HepG2 (cell line): Measurements from ENCODE around the gene JPH4. TPM values are rescaled to one million over a fixed set of nuclear protein-coding genes. Genes with fewer than 3 reads are reported as not detected.

Source experiments
- CREB3 ChIP-seq: sonication (generic); formaldehyde crosslinking; IDR thresholded peaks from 2 replicates; pipeline ENCODE4 v1.5.0; 2020; ENCODE audit warnings: missing genetic modification reagents
- DRAP1 ChIP-seq: IDR thresholded peaks from 2 replicates; pipeline ENCODE4 v1.6.1; 2016; ENCODE audit warnings: missing genetic modification reagents, missing compliant biosample characterization
- ELF4 ChIP-seq: sonication (generic); formaldehyde crosslinking; IDR thresholded peaks from 2 replicates; pipeline ENCODE4 v1.5.0; 2020; ENCODE audit warnings: missing genetic modification reagents, mild to moderate bottlenecking, moderate library complexity, borderline replicate concordance
- EP300 ChIP-seq, 3 experiments: sonication (generic) in 1 of 3; formaldehyde crosslinking in 1 of 3; IDR thresholded peaks; 2 replicates each; pipeline versions ENCODE4 v1.5.1 to v1.6.1; 2011 to 2020; ENCODE audit warnings: low read depth in 2 of 3, low read length in 2 of 3, borderline replicate concordance in 1 of 3, improper control_type of control experiment in 1 of 3, mild to moderate bottlenecking in 1 of 3, missing genetic modification reagents in 1 of 3, moderate library complexity in 1 of 3
- FOXP4 ChIP-seq: sonication (generic); formaldehyde crosslinking; IDR thresholded peaks from 2 replicates; pipeline ENCODE4 v1.4.0; 2020; ENCODE audit warnings: missing genetic modification reagents
- MEF2D ChIP-seq: sonication (generic); formaldehyde crosslinking; IDR thresholded peaks from 2 replicates; pipeline ENCODE4 v1.5.1; 2020; ENCODE audit warnings: mild to moderate bottlenecking, missing genetic modification reagents
- NCOA2 ChIP-seq: sonication (generic); formaldehyde crosslinking; IDR thresholded peaks from 2 replicates; pipeline ENCODE4 v1.8.0; 2022; ENCODE audit warnings: inconsistent platforms
- NFAT5 ChIP-seq: sonication (generic); formaldehyde crosslinking; IDR thresholded peaks from 2 replicates; pipeline ENCODE4 v1.4.0; 2020; ENCODE audit warnings: missing genetic modification reagents
- SMAD1 ChIP-seq: sonication (generic); formaldehyde crosslinking; IDR thresholded peaks from 2 replicates; pipeline ENCODE4 v1.4.0; 2020; ENCODE audit warnings: missing genetic modification reagents, low read depth, mild to moderate bottlenecking, borderline replicate concordance
- XRCC5 ChIP-seq: fragments of 200-400 bp; formaldehyde crosslinking; optimal IDR thresholded peaks from 2 replicates; pipeline ENCODE3; 2017; ENCODE audit warnings: mild to moderate bottlenecking, low read length
- ZMYM3 ChIP-seq: sonication (generic); formaldehyde crosslinking; IDR thresholded peaks from 2 replicates; pipeline ENCODE4 v1.5.1; 2020; ENCODE audit warnings: mild to moderate bottlenecking, missing genetic modification reagents
- ZNF235 ChIP-seq: sonication (generic); formaldehyde crosslinking; IDR thresholded peaks from 2 replicates; pipeline ENCODE4 v1.8.1; 2023; ENCODE audit warnings: mild to moderate bottlenecking, missing genetic modification reagents, borderline replicate concordance
- ZNF441 ChIP-seq: sonication (generic); formaldehyde crosslinking; IDR thresholded peaks from 2 replicates; pipeline ENCODE4 v1.7.0; 2021; ENCODE audit warnings: missing genetic modification reagents, borderline replicate concordance
- ZNF577 ChIP-seq: sonication (generic); formaldehyde crosslinking; IDR thresholded peaks from 2 replicates; pipeline ENCODE4 v1.4.0; 2020; ENCODE audit warnings: mild to moderate bottlenecking, low read depth, missing genetic modification reagents, borderline replicate concordance
- ZNF780A ChIP-seq: sonication (generic); formaldehyde crosslinking; IDR thresholded peaks from 2 replicates; pipeline ENCODE4 v1.8.0; 2022; ENCODE audit warnings: mild to moderate bottlenecking, missing genetic modification reagents, moderate library complexity
- ZNF800 ChIP-seq: sonication (generic); formaldehyde crosslinking; IDR thresholded peaks from 2 replicates; pipeline ENCODE4 v1.4.0; 2020; ENCODE audit warnings: missing genetic modification reagents
- ZNF891 ChIP-seq: sonication (generic); formaldehyde crosslinking; IDR thresholded peaks from 2 replicates; pipeline ENCODE4 v1.5.0; 2020; ENCODE audit warnings: mild to moderate bottlenecking, missing genetic modification reagents
- polyA plus RNA-seq, 8 experiments: library from polyadenylated mRNA; depleted of rRNA in 3 of 8; stranded (reverse) in 7 of 8; unstranded in 1 of 8; fragments of >200 nt; fragmentation: Illumina TruSeq in 4 of 8; extraction: Trizol in 4 of 8; gene quantifications; 2 replicates each; pipeline versions ENCODE4 v1.2.1 to v1.2.3, GENCODE V29; 2011 to 2016; ENCODE audit warnings: low read depth in 4 of 8, missing spikeins in 1 of 8, mixed read lengths in 1 of 8; ENCODE audit not compliant: insufficient read depth in 1 of 8
- total RNA-seq, 5 experiments: library from RNA; depleted of rRNA; stranded (reverse); fragments of >200 nt; fragmentation: Illumina TruSeq; extraction: Trizol; gene quantifications; 2 replicates each; pipeline ENCODE4 v1.2.3, GENCODE V29; 2016; ENCODE audit warnings: low read depth in 1 of 5

Gene JPH4
- total and polyA plus RNA-seq, 2 of the 13 experiments (the other 11 are each of a cell fraction or from before 2014, with no cell fraction given), result 0.08 to 0.22 TPM

GRCh38 chr14:23588884-23589598 is 10.5 kb upstream of the JPH4 start (continued):
- TF ChIP-seq ZNF441 (peak; percentile 63; the same call in 1 of the 2 replicates), XRCC5 (peak; percentile 99), ZNF235 (CRISPR knock-in tag) (0 out of 2 replicates have a peak, but pooled peaks have one; percentile 50), ZNF780A (CRISPR knock-in tag) (no peak; the same call in 1 of the 2 replicates), ZNF800 (peak; percentile 69; the same call in 1 of the 2 replicates), EP300 (IDR thresholded peaks at IDR 0.05; ENCODE audit: low read depth in 2 of 2, low read length in 2 of 2) (peak; percentile 87 to 90), EP300 (CRISPR knock-in tag; IDR thresholded peaks at IDR 0.05; ENCODE audit: borderline replicate concordance) (peak; percentile 69; the same call in 1 of the 2 replicates), ZMYM3 (peak; percentile 88; the same call in 1 of the 2 replicates), SMAD1 (CRISPR knock-in tag) (peak; percentile 99), NCOA2 (CRISPR knock-in tag) (peak; percentile 79), MEF2D (peak; percentile 88), ELF4 (CRISPR knock-in tag) (peak; percentile 62; the same call in 1 of the 2 replicates), ZNF891 (CRISPR knock-in tag) (peak; percentile 92), NFAT5 (peak; percentile 86; the same call in 1 of the 2 replicates), DRAP1 (CRISPR knock-in tag) (peak; percentile 82), CREB3 (CRISPR knock-in tag) (peak; percentile 62; the same call in 1 of the 2 replicates), FOXP4 (CRISPR knock-in tag) (peak; percentile 89; the same call in 1 of the 2 replicates), ZNF577 (CRISPR knock-in tag) (peak; percentile 85; the same call in 1 of the 2 replicates)
